ENCODE results near the gene HHLA2.

- TF ChIP-seq EP300 (IDR thresholded peaks at IDR 0.05) (no peak), CTCF (IDR thresholded peaks at IDR 0.05) (no peak), POLR2A (IDR thresholded peaks at IDR 0.05) (no peak)
Measured at GRCh38 chr3:108393128-108393900, 97.0 kb downstream of the HHLA2 start.
